Loucy (cell line): ENCODE results near the gene THOP1.

Experiments used
- H2AFZ ChIP-seq: fragments of 200-600 bp; sonication (generic); 2 replicates; pipeline ENCODE4 v1.6.0; 2016; ENCODE audit warnings: antibody characterized with exemption, mild to moderate bottlenecking, low read length, moderate library complexity
- H3F3A ChIP-seq: fragments of 200-600 bp; 2 replicates; pipeline ENCODE4 v1.6.0; 2016; ENCODE audit warnings: antibody characterized with exemption, low read depth, mild to moderate bottlenecking
- H3K27me3 ChIP-seq: fragments of 200-600 bp; sonication (generic); 2 replicates; pipeline ENCODE4 v1.6.1; 2014; ENCODE audit warnings: low read length, mild to moderate bottlenecking; ENCODE audit not compliant: insufficient read depth, poor library complexity, severe bottlenecking
- H3K36me3 ChIP-seq: fragments of 200-600 bp; sonication (generic); 2 replicates; pipeline ENCODE4 v1.6.1; 2016; ENCODE audit warnings: low read length; ENCODE audit not compliant: insufficient read depth
- H3K4me1 ChIP-seq: fragments of 200-600 bp; sonication (generic); 2 replicates; pipeline ENCODE4 v1.5.1; 2014; ENCODE audit warnings: low read length, mild to moderate bottlenecking; ENCODE audit not compliant: insufficient read depth, poor library complexity, severe bottlenecking
- H3K4me2 ChIP-seq: fragments of 200-600 bp; sonication (generic); 2 replicates; pipeline ENCODE4 v1.6.0; 2014; ENCODE audit warnings: antibody characterized with exemption, low read length, low read depth, mild to moderate bottlenecking; ENCODE audit not compliant: poor library complexity, severe bottlenecking
- H3K4me3 ChIP-seq: fragments of 200-600 bp; sonication (generic); 2 replicates; pipeline ENCODE4 v1.5.1; 2014; ENCODE audit warnings: low read length, mild to moderate bottlenecking, mixed read lengths; ENCODE audit not compliant: poor library complexity, severe bottlenecking
- H3K79me2 ChIP-seq: fragments of 200-600 bp; sonication (generic); 2 replicates; pipeline ENCODE4 v1.6.1; 2014; ENCODE audit warnings: low read length; ENCODE audit not compliant: insufficient read depth
- H3K9ac ChIP-seq: fragments of 200-600 bp; sonication (generic); 2 replicates; pipeline ENCODE4 v1.6.0; 2014; ENCODE audit warnings: mild to moderate bottlenecking, low read depth, low read length, moderate library complexity; ENCODE audit not compliant: poor library complexity, severe bottlenecking
- H3K9me2 ChIP-seq: fragments of 200-600 bp; sonication (generic); replicated peaks from 2 replicates; pipeline ENCODE4 v1.6.1; 2016; ENCODE audit warnings: low read depth, low read length, mixed read lengths
- H3K9me3 ChIP-seq: fragments of 200-600 bp; sonication (generic); 2 replicates; pipeline ENCODE4 v1.6.1; 2014; ENCODE audit warnings: mild to moderate bottlenecking, antibody characterized with exemption, low read length, low read depth; ENCODE audit not compliant: insufficient read depth
- H4K20me1 ChIP-seq: fragments of 200-600 bp; sonication (generic); 2 replicates; pipeline ENCODE4 v1.6.0; 2014; ENCODE audit warnings: antibody characterized with exemption, low read length, mild to moderate bottlenecking; ENCODE audit not compliant: insufficient read depth, poor library complexity, severe bottlenecking
- CTCF ChIP-seq: fragments of 200-600 bp; sonication (generic); conservative IDR thresholded peaks from 2 replicates; pipeline ENCODE4 v1.5.1; 2014; ENCODE audit warnings: mild to moderate bottlenecking, antibody characterized with exemption, low read length
- EZH2phosphoT487 ChIP-seq: fragments of 200-600 bp; IDR thresholded peaks from 2 replicates; pipeline ENCODE4 v1.6.1; 2018; ENCODE audit warnings: antibody characterized with exemption, mild to moderate bottlenecking, moderate library complexity, borderline replicate concordance

The THOP1 gene

GRCh38 chr19:2824129-2824528 is 38.8 kb downstream of the THOP1 start:
- Histone ChIP-seq H3K9ac (no peak overlapping the region), H3K27me3 (no peaks in the 10 kb centered on the region), H4K20me1 (no peaks in the 10 kb centered on the region), H3K4me2 (no peak overlapping the region), H2AFZ (no peak overlapping the region), H3K9me3 (no peaks in the 10 kb centered on the region), H3K4me3 (no peak overlapping the region), H3K79me2 (no peaks in the 10 kb centered on the region; the same call in 1 of the 2 replicates), H3K9me2 (no peaks in the 10 kb centered on the region), H3K36me3 (no peaks in the 10 kb centered on the region), H3K4me1 (no peaks in the 10 kb centered on the region), H3F3A (no peaks in the 10 kb centered on the region)
- no peak for TF ChIP-seq EZH2phosphoT487
- TF ChIP-seq CTCF, result no peak

GRCh38 chr19:2827022-2827421 is 41.7 kb downstream of the THOP1 start:
- H4K20me1 ChIP-seq, result no peaks in the 10 kb centered on the region
- H3K36me3 ChIP-seq, result no peaks in the 10 kb centered on the region
- no peak overlapping the region for H2AFZ ChIP-seq
- H3K79me2 ChIP-seq, result no peaks in the 10 kb centered on the region
- no peaks in the 10 kb centered on the region for H3K9me3 ChIP-seq
- H3K4me1 ChIP-seq, result no peaks in the 10 kb centered on the region
- no peak overlapping the region for H3K9ac ChIP-seq
- TF ChIP-seq CTCF, result no peak
- TF ChIP-seq EZH2phosphoT487, result no peak
- no peaks in the 10 kb centered on the region for H3F3A ChIP-seq
- no peak overlapping the region for H3K4me2 ChIP-seq
- H3K9me2 ChIP-seq, result no peaks in the 10 kb centered on the region
- no peaks in the 10 kb centered on the region for H3K27me3 ChIP-seq
- H3K4me3 ChIP-seq, result no peak overlapping the region

GRCh38 chr19:2827840-2828489 is 42.7 kb downstream of the THOP1 start:
- Histone ChIP-seq H3K79me2 (no peaks in the 10 kb centered on the region), H3K9me3 (no peaks in the 10 kb centered on the region), H3K4me1 (no peaks in the 10 kb centered on the region), H4K20me1 (no peaks in the 10 kb centered on the region), H3K9ac (no peak overlapping the region), H2AFZ (no peak overlapping the region), H3K4me2 (no peak overlapping the region), H3K36me3 (no peaks in the 10 kb centered on the region), H3K27me3 (no peaks in the 10 kb centered on the region), H3K9me2 (no peaks in the 10 kb centered on the region), H3F3A (no peaks in the 10 kb centered on the region), H3K4me3 (no peak overlapping the region)
- no peak for TF ChIP-seq EZH2phosphoT487
- no peak for TF ChIP-seq CTCF
